Brain microvascular endothelial cell (primary cell): Measurements from ENCODE around the gene R3HDM4.
"Not testable (repeated sequence)": the region's sequence is repeated elsewhere in the genome, so short reads cannot be mapped to it uniquely, and the experiment has no call there.

Source experiments
- DNase-seq: peaks from one replicate; pipeline ENCODE4 v3.0.0-alpha.2; 2020
- H3K27ac ChIP-seq: fragments of 250-450 bp; sonication (Bioruptor Pico); 2 replicates; pipeline ENCODE4 v1.5.1; 2020; ENCODE audit warnings: mild to moderate bottlenecking, moderate library complexity
- H3K27me3 ChIP-seq: fragments of 250-450 bp; sonication (Bioruptor Pico); replicated peaks from 2 replicates; pipeline ENCODE4 v1.5.1; 2020; ENCODE audit warnings: mild to moderate bottlenecking
- H3K36me3 ChIP-seq: fragments of 250-450 bp; sonication (Bioruptor Pico); replicated peaks from 2 replicates; pipeline ENCODE4 v1.5.1; 2020; ENCODE audit warnings: mild to moderate bottlenecking
- H3K4me3 ChIP-seq: 2 replicates; pipeline ENCODE4 v1.5.1; 2011; ENCODE audit warnings: low read depth, mild to moderate bottlenecking, control low read depth, low read length, moderate library complexity
- CTCF ChIP-seq: IDR thresholded peaks from 2 replicates; pipeline ENCODE4 v1.5.1; 2011; ENCODE audit warnings: low read depth, mild to moderate bottlenecking, moderate library complexity, low read length, control low read depth, inconsistent platforms; ENCODE audit errors: missing control alignments
- in situ Hi-C: cut with HindIII; loops from 2 replicates; pipeline ENCODE4 v1.10.0; 2017; ENCODE audit warnings: low sequenced_read_pairs, low pct_ligation_motif_present

R3HDM4 gene

GRCh38 chr19:892243-892893, 20.7 kb downstream of the R3HDM4 start:
- Histone ChIP-seq H3K4me3 (peak overlapping the region; percentile 79), H3K27me3 (no peaks in the 10 kb centered on the region), H3K36me3 (peaks cover 25% of the 10 kb centered on the region), H3K27ac (peak overlapping the region; percentile 42)
- in situ Hi-C loops, result no loop called here
- DNase-seq, result no peak
- no peak for TF ChIP-seq CTCF

GRCh38 chr19:891421-892200, 21.4 kb downstream of the R3HDM4 start:
- DNase-seq, in situ Hi-C loops, H3K27me3 ChIP-seq, H3K27ac ChIP-seq: not testable (repeated sequence)
- Histone ChIP-seq H3K36me3 (peaks cover 32% of the 10 kb centered on the region), H3K4me3 (peak overlapping the region; percentile 79)

- in situ Hi-C loops, result no loop called here
- no peak overlapping the region for H3K27ac ChIP-seq
- no peak for TF ChIP-seq CTCF
- H3K27me3 ChIP-seq, result no peaks in the 10 kb centered on the region
- H3K4me3 ChIP-seq, result no peak overlapping the region
- peaks cover 37% of the 10 kb centered on the region for H3K36me3 ChIP-seq
- no peak for DNase-seq
Measured at GRCh38 chr19:890831-891230, 22.2 kb downstream of the R3HDM4 start.

- H3K27ac ChIP-seq, result no peak overlapping the region
- no peak overlapping the region for H3K4me3 ChIP-seq
- in situ Hi-C loops, result no loop called here
- H3K27me3 ChIP-seq, result no peaks in the 10 kb centered on the region
- H3K36me3 ChIP-seq, result peaks cover 47% of the 10 kb centered on the region
- no peak for TF ChIP-seq CTCF
- no peak for DNase-seq
Measured at GRCh38 chr19:889662-890295, 23.2 kb downstream of the R3HDM4 start.

GRCh38 chr19:888581-889385, 24.2 kb downstream of the R3HDM4 start:
- Histone ChIP-seq H3K4me3 (no peak overlapping the region), H3K36me3 (peaks cover 55% of the 10 kb centered on the region), H3K27me3 (no peaks in the 10 kb centered on the region), H3K27ac (no peak overlapping the region)
- in situ Hi-C loops, result no loop called here
- DNase-seq, result no peak
- TF ChIP-seq CTCF, result no peak
